ENCODE measurements around the gene RYR1.
A peak's percentile ranks its signal among the peaks of the same experiment; 100 is the strongest.
"Not testable (repeated sequence)": the region's sequence is repeated elsewhere in the genome, so short reads cannot be mapped to it uniquely, and the experiment has no call there.

Gene RYR1

DNA sequence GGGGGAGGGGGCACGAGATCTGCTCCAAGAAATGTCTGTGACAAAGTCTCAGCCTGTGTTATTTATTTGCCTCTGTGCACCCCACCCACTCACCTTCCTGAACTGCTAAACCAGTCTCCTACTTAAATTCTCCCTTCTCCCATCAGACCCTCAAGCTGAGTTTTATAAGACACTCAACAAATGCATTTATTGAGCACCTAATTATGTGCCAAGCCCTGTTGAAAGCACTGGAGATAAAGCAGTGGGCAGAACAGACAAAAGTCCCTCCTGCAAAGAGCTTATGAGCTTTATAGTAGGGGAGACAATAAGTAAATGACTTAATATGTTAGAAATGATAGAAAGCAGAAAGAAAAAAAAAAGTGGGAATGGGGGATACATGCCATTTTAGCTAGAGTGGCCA is 34.0 kb upstream of the RYR1 start:
- no peak for DNase-seq (ENCODE audit: low read depth in 1 of 2, low spot score in 1 of 2)

DNA sequence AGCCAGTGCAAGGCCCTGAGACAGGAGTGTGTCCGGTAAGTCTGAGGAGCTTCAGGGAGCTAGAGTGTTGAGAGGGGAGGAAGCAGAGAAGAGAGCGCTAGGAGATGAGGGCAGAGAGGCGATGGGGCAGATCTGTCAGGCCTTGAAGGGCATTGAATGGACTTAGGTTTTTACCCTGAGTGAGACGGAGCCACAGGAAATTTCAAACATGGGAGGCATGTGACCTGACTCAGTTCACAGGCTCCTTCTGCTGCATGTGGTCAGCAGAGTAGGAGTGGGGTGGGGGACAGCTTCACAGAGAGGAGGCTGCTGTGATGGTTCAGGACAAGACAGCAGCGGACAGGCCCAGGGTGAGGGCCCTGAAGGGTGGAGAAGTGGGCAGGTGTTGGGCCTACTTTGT is 33.1 kb upstream of the RYR1 start:
- DNase-seq (ENCODE audit: low read depth in 1 of 2, low spot score in 1 of 2): no peak

DNA sequence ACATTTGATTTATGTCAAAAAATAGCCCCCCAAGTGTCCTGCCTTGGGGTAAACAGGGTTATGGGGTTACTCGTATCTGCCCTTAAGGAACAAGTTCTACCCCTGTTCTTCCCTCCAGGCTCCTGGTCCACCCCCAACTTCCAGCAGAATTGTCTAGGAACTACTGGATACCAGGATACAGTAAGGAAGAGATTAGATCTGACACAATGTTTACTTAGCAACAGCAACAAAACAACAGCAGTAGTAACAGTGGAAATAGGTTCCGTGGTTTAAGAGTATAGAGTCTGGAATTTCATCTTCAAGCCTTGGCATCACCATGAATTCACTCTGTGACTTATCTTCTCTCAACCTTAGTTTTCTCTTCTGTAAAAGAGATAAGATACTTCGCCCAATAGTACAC is 32.3 kb upstream of the RYR1 start:
- DNase-seq (ENCODE audit: low read depth in 1 of 2, low spot score in 1 of 2): no peak

DNA sequence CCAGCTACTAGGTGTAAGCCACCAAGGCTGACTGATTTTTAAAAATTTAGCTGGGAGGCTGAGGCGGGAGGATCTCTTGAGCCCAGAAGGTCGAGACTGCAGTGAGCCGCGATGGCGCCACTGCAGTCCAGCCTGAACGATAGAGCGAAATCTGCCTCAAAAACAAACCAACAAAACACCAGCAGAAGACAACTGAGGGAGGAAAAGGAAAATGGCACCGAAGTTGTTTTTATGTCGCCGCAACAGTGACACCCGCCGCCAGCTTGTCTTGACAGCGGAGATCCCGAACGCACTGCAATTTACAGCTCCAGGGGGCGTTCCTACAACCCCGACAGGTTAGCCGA is 30.9 kb upstream of the RYR1 start:
- no peak for DNase-seq (ENCODE audit: low read depth in 1 of 2, low spot score in 1 of 2)

DNA sequence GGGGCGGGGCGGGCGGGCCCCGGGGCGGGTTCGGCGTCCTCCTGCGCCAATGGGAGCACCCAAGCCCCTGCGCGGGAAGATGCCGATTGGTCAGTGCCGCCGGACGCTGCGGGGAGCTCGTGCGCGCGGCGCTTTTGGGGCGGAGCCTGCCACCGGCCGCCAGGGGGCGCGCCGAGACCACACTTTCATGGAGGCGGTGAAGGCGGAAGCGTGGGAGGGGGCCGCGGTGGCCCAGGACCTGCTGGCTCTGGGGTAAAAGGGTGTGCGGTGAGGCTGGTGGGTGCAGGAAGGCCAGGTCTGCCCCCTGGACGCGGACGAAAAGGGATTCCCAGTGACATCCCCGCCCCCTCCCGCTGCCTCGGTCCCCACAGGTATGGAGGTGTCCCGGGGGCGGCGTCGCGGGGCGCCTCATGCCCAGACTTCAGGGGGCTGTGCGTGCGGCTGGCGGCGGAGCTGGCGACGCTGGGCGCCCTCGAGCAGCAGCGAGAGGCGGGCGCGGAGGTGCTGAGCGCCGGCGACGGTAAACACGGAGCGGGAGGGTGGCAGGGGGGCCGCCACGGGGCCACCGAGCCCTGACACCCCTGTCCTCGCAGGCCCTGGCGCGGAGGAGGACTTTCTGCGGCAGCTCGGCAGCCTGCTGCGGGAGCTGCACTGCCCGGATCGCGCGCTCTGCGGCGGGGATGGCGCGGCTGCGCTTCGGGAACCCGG is 30.4 kb upstream of the RYR1 start, which contains the start of gene FAM98C:
FAM98C (plus strand) TSS at position 127 of the 708 bp plus-strand sequence; CDS start at position 188, 61 bp downstream.
- DNase-seq (ENCODE audit: low read depth in 1 of 2, low spot score in 1 of 2): peak; percentile 95 to 96

DNA sequence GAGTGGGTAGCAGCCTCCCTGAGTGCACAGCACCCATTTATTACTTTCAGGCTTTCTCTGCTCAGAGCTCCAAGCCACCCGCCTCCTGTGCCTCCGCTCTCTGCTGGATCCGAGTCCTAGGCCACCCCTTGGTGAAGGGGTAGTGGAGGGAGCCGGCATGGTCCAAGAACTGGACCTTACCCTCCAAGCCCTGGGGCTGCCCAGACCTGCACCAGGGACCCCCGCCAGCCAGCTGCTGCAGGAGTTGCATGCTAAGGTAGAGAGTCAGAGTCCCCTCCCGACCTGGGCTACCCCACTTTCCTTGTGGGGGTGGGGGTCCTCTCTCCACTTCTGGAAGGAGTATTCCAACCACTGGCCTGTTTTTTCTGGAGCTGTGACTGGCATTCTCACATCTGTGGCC is 28.6 kb upstream of the RYR1 start:
- DNase-seq (ENCODE audit: low read depth in 1 of 2, low spot score in 1 of 2): no peak

DNA sequence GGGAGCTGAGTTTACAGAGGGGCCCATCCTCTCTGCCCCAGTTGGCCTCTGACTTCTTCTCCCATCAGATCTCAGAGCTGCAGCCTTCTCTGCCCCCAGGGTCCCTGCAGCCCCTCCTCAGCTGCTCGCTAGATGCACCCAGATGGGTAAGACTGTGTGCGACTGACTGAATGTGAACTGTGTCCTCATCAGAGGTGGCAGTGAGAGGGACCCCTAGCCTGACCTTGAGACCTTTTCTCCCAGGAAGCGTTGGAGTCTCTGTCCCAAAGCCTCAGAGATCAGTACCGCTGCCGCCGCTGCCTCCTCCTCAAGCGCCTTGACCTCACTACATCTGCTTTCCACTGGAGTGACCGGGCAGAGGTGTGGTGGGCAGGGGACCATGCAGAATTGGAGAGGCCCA is 28.2 kb upstream of the RYR1 start:
- DNase-seq (ENCODE audit: low read depth in 1 of 2, low spot score in 1 of 2): no peak

DNA sequence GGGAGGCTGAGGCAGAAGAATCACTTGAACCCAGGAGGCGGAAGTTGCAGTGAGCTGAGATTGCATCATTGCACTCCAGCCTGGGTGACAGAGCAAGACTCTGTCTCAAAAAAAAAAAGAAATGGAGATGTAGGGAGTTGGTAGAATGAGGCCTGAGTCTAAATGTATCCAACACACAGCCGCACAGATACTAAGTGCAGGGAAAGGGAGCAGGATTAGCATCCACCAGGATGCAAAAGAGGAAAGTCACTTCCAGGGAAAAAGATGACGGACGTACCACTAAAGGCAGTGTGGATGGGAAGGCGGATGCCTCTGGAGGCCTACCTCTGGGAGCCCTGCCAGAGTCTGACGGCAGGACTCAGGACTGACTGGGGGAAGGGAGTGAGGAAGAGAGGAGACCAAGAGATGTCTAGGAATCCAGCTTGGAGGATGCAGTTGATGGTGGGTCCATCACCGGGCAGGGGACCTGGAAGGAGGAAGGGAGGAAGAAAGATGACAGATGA is 23.8 kb upstream of the RYR1 start:
- no peak for DNase-seq (ENCODE audit: low read depth in 1 of 2, low spot score in 1 of 2)

DNA sequence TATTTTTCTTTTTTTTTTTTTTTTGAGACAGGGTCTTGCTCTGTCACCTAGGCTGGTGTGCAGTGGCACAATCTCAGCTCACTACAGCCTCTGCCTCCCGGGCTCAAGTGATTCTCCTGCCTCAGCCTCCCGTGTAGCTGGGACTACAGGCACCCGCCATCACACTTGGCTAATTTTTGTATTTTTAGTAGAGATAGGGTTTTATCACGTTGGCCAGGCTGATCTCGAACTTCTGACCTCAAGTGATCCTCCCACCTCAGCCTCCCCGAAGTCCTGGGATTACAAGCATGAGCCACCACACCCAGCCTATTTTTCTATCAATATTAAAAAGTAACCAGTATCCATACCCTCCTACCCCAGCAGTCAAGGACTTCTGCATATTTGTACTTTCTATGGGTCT is 23.1 kb upstream of the RYR1 start:
- not testable (repeated sequence) for DNase-seq (ENCODE audit: low read depth in 1 of 2, low spot score in 1 of 2)

DNA sequence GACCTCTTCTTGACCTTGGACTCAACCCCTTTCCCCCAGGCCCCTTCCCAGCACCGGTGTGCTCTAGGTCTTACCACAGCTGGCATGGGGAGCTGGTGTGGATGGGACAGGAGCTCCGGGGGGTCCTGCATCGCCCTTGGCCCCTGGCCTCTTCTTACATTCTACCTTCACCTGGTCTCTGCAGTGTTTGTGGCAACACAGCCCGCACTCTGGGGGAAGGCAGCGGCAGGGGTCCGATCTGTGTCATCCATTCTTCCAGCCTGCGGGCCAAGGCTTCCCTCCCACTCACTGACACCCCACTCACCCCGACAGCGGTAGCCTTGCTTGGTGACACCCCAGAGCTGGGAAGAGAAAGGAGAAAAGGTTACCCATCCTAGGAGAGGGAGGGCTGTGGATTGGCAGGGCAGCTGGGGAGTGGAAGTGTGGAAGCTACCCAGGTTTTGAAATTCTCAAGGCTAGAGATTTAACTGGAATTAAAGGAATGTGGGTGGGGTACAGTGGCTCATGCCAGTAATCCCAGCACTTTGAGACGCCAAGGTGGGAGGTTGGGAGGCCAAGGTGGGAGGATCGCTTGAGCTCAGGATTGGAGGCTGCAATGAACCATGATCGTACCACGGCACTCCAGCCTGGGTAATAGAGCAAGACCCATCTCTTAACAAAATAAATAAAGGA is 22.3 kb upstream of the RYR1 start:
- DNase-seq (ENCODE audit: low read depth in 1 of 2, low spot score in 1 of 2): no peak

DNA sequence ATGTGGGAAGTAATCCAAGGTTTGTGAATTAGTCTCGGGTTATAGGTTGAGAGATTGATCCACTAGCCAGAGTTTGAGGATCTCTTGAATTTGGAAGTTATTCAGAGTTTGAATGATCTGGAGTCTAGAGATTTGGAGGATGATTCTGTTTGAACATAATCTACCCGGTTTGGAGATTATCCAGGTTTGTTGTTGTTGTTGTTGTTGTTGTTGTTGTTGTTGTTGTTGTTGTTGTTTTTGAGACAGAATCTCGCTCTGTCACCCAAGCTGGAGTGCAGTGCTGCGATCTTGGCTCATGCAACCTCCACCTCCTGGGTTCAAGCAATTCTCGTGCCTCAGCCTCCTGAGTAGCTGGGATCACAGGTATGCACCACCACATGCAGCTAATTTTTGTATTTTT is 21.6 kb upstream of the RYR1 start:
- DNase-seq (ENCODE audit: low read depth in 1 of 2, low spot score in 1 of 2): not testable (repeated sequence)

DNA sequence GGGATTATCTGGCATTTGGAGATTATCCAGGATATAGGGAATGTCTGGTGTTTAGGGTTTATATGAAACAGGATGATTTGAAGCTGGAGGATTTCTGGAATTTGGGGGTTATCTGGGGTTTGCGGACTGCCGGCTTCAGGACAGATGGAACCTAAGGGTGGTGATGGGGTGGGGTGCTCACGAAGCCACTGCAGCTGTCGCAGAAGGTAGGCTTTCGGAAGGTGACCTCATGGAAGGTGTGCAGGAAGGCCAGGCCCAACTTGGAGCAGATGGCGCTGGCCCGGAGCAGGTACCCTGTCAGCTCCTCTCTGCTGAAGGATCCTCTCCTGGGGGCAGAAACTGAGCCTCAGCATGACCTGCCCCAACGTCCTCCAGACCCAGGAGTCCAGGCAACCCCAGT is 21.0 kb upstream of the RYR1 start:
- DNase-seq (ENCODE audit: low read depth in 1 of 2, low spot score in 1 of 2): no peak

DNA sequence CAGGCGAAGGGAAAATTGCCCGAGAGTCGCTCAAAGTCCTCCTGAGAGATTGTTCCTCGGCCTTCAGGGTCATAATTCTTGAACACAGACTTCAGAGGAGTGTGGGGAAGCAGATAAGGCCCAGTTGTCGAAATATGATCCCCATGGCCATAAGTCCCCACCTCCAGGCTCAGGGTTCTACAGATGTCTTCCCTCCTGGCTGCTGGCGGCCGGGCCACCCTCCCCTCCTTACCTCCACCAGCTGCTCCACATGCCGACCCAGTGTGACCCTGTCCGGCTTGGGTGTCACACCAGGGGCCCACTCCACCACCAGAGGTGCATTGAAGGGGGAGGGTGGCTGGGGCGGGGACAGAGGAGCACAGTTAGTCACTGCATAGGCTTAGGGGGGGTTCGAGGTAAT is 20.5 kb upstream of the RYR1 start:
- no peak for DNase-seq (ENCODE audit: low read depth in 1 of 2, low spot score in 1 of 2)

DNA sequence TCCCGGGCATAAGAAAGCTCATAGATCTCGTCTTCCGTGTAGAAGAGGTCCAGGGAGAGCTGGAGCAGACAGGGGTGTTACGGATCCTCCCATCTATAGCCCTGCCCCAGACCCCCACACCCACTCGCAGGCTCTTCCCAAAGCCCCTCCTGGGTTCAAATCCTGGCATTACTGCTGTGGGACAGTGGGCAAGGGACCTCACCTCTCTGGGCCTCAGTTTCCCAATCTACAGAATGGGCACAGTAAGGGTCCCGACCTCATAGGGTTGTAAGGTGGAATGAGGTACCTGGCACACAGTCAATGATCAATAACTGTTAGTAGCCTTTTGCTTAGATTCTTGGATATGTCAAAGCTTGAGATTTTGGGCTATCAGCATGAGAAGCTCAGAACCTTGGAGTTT is 20.1 kb upstream of the RYR1 start:
- DNase-seq (ENCODE audit: low read depth in 1 of 2, low spot score in 1 of 2): no peak

DNA sequence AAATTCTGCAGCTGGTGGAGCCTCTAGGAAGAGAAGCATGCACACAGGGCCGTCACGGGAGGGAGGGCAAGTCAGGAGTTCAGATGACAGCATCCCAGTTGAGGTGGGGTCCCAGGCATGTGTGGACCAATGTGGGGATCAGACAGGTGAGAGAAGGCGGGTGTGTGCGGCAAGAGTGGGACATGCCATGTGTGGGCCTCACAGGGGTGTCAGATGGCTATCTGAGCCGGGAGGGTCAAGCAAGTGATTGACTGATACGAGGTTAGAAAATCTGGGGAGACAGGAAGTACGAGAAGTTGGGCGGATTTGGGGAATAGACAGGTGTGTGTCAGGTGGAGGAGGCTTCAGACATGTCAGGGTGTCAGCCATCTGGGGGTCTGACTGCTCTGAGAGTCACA is 16.3 kb upstream of the RYR1 start:
- no peak for DNase-seq (ENCODE audit: low read depth in 1 of 2, low spot score in 1 of 2)

DNA sequence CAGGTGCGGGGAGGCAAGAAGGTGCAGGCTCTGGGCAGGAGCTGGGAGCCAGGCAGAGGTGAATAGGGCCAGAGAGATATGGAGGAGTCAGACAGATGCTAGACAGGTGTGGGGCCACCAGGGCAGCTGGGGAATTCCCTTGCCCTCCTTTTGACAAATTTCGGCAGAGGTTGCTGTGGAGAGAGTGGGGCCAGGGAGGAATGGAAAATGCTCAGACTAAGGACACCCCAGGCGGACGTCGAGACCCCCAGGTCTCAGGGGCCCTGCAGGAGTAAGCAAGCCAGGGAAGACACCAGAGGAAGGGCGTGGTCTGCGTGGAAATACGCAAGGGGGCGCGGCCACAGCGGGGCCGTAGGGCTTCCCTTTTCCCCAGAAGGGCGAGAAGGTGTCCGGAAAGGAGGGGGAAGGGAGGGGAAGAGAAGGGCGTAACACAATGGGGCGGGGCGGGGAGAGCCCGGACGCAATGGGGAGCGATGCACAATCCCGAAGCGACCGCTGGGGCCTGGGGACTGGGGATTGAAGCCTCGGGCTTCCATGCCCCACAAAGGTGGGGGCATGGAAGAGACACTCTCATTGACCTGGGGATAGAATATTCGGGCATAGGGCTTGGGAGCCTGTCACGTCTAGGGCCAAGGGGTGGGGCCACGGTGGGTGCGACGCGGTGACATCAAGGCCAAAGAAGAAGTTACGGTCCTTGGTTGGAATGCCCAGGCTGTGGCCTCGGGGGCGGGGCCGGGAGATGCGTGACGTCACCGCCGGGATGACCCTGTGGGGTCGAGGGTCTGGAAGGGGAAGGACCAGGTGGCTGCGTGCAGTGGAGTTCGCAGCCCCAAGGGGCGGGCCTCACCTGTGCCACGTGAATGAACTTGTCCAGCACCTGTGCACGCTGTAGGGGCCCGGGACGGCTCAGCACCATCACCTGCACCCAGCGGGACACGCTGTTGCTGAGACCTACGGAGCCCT is 15.7 kb upstream of the RYR1 start:
- peak in 1 of 2 donors; percentile 39 for DNase-seq (ENCODE audit: low read depth in 1 of 2, low spot score in 1 of 2)

DNA sequence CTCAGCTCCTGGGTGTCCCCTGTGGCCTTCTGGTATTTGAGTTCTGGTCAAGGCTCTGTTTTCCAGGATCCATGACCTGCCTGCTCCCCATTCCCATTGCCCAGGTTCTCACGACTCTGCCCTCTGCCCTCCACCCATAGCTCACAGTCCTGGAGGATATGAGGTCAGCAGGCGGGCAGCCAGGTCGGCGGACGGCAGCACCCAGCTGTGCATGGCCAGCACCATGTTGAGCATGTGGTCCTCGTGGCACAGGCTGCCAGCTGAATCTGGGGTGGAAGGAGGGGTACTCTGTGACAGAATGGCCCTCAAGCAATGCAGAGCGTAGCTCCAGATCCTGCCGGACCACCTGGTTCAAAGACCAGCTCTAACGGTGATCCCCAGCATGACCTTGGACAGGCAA is 12.6 kb upstream of the RYR1 start:
- no peak for DNase-seq (ENCODE audit: low read depth in 1 of 2, low spot score in 1 of 2)

DNA sequence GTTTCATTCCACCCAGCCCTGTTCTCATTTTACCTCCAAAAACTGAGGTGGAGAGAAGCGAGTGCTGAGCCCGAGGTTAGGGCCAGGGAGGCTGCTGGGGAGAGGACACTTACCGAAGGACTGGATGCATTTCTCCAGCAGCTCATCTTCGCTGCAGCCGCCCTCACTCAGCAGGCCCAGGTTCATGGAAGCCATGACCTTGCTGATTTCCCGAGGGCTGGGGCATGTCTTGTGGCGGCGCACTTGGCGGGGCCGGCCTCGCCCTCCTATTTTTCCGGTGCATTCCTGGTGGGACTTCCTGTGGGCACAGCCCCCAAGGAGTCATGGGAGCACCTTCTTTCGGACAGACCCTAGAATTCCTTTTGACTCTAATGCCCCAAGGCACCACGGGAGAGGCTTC is 11.6 kb upstream of the RYR1 start:
- DNase-seq (ENCODE audit: low read depth in 1 of 2, low spot score in 1 of 2): no peak

DNA sequence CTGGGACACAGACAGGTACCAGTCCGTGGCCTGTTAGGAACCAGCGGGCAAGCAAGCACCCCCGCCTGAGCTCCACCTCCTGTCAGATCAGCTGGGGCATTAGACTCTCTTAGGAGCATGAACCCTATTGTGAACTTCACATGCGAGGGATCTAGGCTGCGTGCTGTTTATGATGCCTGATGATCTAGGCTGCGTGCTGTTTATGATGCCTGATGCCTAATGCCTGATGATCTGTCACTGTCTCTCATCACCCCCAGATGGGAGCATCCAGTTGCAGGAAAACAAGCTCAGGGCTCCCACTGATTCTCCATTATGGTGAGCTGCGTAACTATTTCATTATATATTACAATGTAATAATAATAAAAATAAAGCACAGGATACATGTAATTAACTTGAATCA is 11.1 kb upstream of the RYR1 start:
- DNase-seq (ENCODE audit: low read depth in 1 of 2, low spot score in 1 of 2): no peak

DNA sequence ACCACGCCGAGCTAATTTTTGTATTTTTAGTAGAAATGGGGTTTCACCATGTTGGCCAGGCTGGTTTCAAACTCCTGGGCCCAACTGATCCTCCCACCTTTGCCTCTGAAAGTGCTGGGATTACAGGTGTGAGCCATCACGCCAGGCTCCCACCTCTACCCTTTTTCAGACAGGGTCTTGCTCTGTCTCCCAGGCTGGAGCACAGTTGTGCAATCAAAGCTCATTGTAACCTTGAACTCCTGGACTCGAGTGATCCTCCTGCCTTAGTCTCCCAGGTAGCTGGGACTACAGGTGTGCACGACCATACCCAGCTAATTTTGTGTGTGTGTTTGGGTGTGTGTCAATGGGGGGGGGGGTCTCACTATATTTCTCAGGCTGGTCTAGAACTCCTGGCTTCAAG is 9.2 kb upstream of the RYR1 start:
- DNase-seq (ENCODE audit: low read depth in 1 of 2, low spot score in 1 of 2): no peak

DNA sequence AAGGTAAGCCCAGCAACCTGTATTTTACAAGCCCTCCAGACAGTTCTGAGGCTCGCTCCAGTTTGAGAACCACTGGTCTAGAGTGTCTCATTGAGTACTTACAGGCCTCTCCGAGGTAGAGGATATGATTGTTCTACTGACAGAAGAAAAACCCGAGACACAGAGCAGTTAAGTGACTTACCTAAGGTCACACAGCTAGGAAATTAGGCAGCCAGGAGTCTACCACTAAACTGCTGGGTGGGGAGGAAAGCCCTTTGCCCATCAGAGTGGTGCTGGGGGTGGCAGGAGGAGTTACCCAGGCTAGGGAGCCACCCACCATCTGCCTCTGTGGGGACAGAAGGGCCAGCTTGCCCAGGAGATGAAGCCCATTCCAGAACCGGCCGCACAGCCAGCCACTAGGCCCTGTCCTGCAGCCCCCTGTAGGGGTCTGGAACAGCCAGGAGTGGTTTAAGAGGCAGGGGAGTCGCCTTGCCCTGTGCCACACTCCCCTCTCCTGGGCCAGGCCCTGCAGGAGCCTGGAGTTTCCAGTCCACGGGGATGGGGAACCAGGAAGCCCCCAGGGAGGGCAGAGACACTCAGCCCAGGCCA is 8.2 kb upstream of the RYR1 start:
- no peak for DNase-seq (ENCODE audit: low read depth in 1 of 2, low spot score in 1 of 2)
